Caco-2 (cell line): Measurements from ENCODE around the gene DLGAP3. TPM values are rescaled to one million over a fixed set of nuclear protein-coding genes. Genes with fewer than 3 reads are reported as not detected.
A peak's percentile ranks its signal among the peaks of the same experiment; 100 is the strongest.

Experiments used
- BruUV-seq: library from RNA; stranded (reverse); fragments of 400-500 nt; replicated peaks from 2 replicates; lab custom pipeline; 2021; lab: Mats Ljungman, UMichigan
- CTCF ChIA-PET: fragments of 300-600 bp; sonication (Branson Sonifier 250); formaldehyde crosslinking; loops from one replicate; lab custom pipeline; 2022; ENCODE audit warnings: antibody characterized with exemption; lab: Charles Lee
- POLR2A ChIA-PET: fragments of 300-600 bp; sonication (Branson Sonifier 250); formaldehyde crosslinking; loops from one replicate; lab custom pipeline; 2022; ENCODE audit warnings: antibody characterized with exemption; lab: Charles Lee
- DNase-seq, 2 experiments: peaks; one replicate each; pipeline versions ENCODE4 v3.0.0 to v3.0.0-alpha.2; 2020 to 2022
- H3K27me3 ChIP-seq: replicated peaks from 2 replicates; pipeline ENCODE4 v1.6.0; 2011; ENCODE audit warnings: low read length; ENCODE audit not compliant: control insufficient read depth, insufficient read depth
- H3K36me3 ChIP-seq: 2 replicates; pipeline ENCODE4 v1.5.1; 2011; ENCODE audit warnings: low read length; ENCODE audit not compliant: control insufficient read depth, insufficient read depth
- H3K4me1 ChIP-seq: fragments of 250-450 bp; sonication (Bioruptor Pico); 2 replicates; pipeline ENCODE4 v1.5.1; 2020; ENCODE audit warnings: mild to moderate bottlenecking
- H3K4me3 ChIP-seq: 2 replicates; pipeline ENCODE4 v1.5.1; 2011; ENCODE audit warnings: low read depth, mild to moderate bottlenecking, control low read depth, low read length
- H3K9me3 ChIP-seq: fragments of 250-450 bp; sonication (Bioruptor Pico); 2 replicates; pipeline ENCODE4 v1.5.1; 2020; ENCODE audit warnings: mild to moderate bottlenecking, moderate library complexity
- H3K27ac Mint-ChIP-seq: one replicate; pipeline ENCODE4 v1.8.0; 2022; ENCODE audit warnings: mixed read lengths; ENCODE audit not compliant: unreplicated experiment
- H3K27me3 Mint-ChIP-seq: one replicate; pipeline ENCODE4 v1.8.0; 2022; ENCODE audit warnings: mixed read lengths; ENCODE audit not compliant: insufficient read depth, unreplicated experiment
- H3K36me3 Mint-ChIP-seq: one replicate; pipeline ENCODE4 v1.8.0; 2022; ENCODE audit warnings: mild to moderate bottlenecking, mixed read lengths; ENCODE audit not compliant: insufficient read depth, unreplicated experiment
- H3K4me1 Mint-ChIP-seq: one replicate; pipeline ENCODE4 v1.8.0; 2022; ENCODE audit warnings: low read depth, mixed read lengths; ENCODE audit not compliant: unreplicated experiment
- H3K4me3 Mint-ChIP-seq: one replicate; pipeline ENCODE4 v1.8.0; 2022; ENCODE audit warnings: mild to moderate bottlenecking, moderate library complexity, mixed read lengths; ENCODE audit not compliant: unreplicated experiment
- H3K9me3 Mint-ChIP-seq: one replicate; pipeline ENCODE4 v1.8.0; 2022; ENCODE audit warnings: mixed read lengths; ENCODE audit not compliant: unreplicated experiment
- intact Hi-C: fragments of 100-400 bp; cut with micrococcal nuclease; formaldehyde crosslinking; loops from one replicate; pipeline ENCODE4 v1.10.0; 2022; ENCODE audit not compliant: unreplicated experiment
- total RNA-seq: library from RNA; stranded (reverse); gene quantifications from 2 replicates; pipeline ENCODE4 v1.2.3, GENCODE V29; 2022
- TF ChIP-seq, protein P1 (sequence below), 2 experiments: fragments of 200-600 bp in 1 of 2; IDR thresholded peaks; 1 replicate in 1 of 2; 2 replicates in 1 of 2; pipeline versions ENCODE4 v1.5.1 to v1.8.0; 2011 to 2022; ENCODE audit warnings: antibody characterized with exemption in 1 of 2, control low read depth in 1 of 2, inconsistent platforms in 1 of 2, low read depth in 1 of 2, low read length in 1 of 2, mild to moderate bottlenecking in 1 of 2, moderate library complexity in 1 of 2; ENCODE audit not compliant: insufficient read depth in 1 of 2, severe bottlenecking in 1 of 2, unreplicated experiment in 1 of 2

Gene DLGAP3
- total RNA-seq, 1 experiment from 2014 or later = 0.16 TPM

DNA sequence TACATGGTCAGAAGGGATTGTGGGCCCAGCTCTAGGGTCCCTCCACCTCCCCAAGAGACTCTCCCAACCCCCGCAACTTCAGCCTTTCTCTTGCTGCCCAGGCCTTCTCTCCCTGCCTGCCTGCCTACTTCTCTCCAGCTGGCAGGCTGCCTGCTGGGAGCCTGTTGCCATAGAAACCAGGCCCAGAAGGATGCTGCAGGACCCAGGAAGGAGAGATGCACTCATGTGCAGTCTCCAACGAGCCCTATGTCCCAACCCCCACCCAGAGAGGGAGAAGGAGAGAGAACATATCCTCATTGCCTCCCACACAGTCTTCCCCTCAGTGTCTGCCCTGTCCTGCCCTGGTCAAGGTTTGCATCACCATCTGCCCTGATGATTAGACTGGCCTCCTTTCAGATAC lies 59.1 kb downstream of the DLGAP3 start:
- Mint-ChIP-seq H3K27me3 (peaks cover 26% of the 10 kb centered on the region), H3K9me3 (no peaks in the 10 kb centered on the region), H3K27ac (no peak overlapping the region), H3K4me3 (no peak overlapping the region), H3K4me1 (no peaks in the 10 kb centered on the region), H3K36me3 (no peaks in the 10 kb centered on the region)
- POLR2A ChIA-PET = no interaction called here
- no peak overlapping the region for H3K4me3 ChIP-seq
- H3K4me1 ChIP-seq = no peaks in the 10 kb centered on the region; the same call in 1 of the 2 replicates
- DNase-seq = no peak
- no peaks in the 10 kb centered on the region; the same call in 1 of the 2 replicates for H3K27me3 ChIP-seq
- BruUV-seq = no TSS peak
- intact Hi-C loops = no loop called here
- no peaks in the 10 kb centered on the region for H3K36me3 ChIP-seq
- TF ChIP-seq, protein P1, sequence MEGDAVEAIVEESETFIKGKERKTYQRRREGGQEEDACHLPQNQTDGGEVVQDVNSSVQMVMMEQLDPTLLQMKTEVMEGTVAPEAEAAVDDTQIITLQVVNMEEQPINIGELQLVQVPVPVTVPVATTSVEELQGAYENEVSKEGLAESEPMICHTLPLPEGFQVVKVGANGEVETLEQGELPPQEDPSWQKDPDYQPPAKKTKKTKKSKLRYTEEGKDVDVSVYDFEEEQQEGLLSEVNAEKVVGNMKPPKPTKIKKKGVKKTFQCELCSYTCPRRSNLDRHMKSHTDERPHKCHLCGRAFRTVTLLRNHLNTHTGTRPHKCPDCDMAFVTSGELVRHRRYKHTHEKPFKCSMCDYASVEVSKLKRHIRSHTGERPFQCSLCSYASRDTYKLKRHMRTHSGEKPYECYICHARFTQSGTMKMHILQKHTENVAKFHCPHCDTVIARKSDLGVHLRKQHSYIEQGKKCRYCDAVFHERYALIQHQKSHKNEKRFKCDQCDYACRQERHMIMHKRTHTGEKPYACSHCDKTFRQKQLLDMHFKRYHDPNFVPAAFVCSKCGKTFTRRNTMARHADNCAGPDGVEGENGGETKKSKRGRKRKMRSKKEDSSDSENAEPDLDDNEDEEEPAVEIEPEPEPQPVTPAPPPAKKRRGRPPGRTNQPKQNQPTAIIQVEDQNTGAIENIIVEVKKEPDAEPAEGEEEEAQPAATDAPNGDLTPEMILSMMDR (IDR thresholded peaks at IDR 0.05; ENCODE audit: insufficient read depth in 1 of 2, low read depth in 1 of 2, low read length in 1 of 2, severe bottlenecking in 1 of 2, unreplicated experiment in 1 of 2) = no peak
- CTCF ChIA-PET = interaction anchor here (2.2 kb wide), 1 partner anchor 11 kb away, joined by 7 read pairs; the partner anchor contains the start of gene SMIM12
- no peaks in the 10 kb centered on the region for H3K9me3 ChIP-seq

DNA sequence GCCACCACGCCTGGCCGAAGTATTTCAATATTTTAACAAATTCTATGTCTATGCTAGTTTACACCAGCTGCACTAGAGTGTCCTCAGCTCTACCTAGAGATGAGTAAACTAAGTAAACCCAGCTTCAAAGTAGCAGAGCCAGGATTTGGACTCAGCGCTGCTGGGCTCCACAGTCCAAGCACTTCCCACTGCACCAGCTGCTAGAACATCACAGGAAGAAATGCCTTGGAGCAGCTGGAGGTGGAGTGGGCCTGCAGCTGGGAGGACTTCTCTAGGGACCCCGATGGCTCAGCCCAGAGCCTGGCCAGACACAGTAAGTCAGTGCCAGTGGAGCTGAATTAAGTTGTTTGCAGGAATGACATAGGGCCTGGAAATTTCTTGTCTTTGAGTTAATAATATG lies 59.7 kb downstream of the DLGAP3 start:
- Mint-ChIP-seq H3K27me3 (peaks cover 26% of the 10 kb centered on the region), H3K4me3 (no peak overlapping the region), H3K4me1 (no peaks in the 10 kb centered on the region), H3K36me3 (no peaks in the 10 kb centered on the region), H3K27ac (no peak overlapping the region), H3K9me3 (no peaks in the 10 kb centered on the region)
- Histone ChIP-seq H3K36me3 (no peaks in the 10 kb centered on the region), H3K4me3 (no peak overlapping the region), H3K9me3 (no peaks in the 10 kb centered on the region), H3K27me3 (no peaks in the 10 kb centered on the region; the same call in 1 of the 2 replicates), H3K4me1 (no peaks in the 10 kb centered on the region; the same call in 1 of the 2 replicates)
- TF ChIP-seq, protein P1 (IDR thresholded peaks at IDR 0.05; ENCODE audit: insufficient read depth in 1 of 2, low read depth in 1 of 2, low read length in 1 of 2, severe bottlenecking in 1 of 2, unreplicated experiment in 1 of 2) = no peak
- CTCF ChIA-PET = interaction anchor here (2.2 kb wide), 1 partner anchor 10 kb away, joined by 7 read pairs; the partner anchor contains the start of gene SMIM12
- no peak for DNase-seq
- POLR2A ChIA-PET = no interaction called here
- intact Hi-C loops = no loop called here
- BruUV-seq = no TSS peak

DNA sequence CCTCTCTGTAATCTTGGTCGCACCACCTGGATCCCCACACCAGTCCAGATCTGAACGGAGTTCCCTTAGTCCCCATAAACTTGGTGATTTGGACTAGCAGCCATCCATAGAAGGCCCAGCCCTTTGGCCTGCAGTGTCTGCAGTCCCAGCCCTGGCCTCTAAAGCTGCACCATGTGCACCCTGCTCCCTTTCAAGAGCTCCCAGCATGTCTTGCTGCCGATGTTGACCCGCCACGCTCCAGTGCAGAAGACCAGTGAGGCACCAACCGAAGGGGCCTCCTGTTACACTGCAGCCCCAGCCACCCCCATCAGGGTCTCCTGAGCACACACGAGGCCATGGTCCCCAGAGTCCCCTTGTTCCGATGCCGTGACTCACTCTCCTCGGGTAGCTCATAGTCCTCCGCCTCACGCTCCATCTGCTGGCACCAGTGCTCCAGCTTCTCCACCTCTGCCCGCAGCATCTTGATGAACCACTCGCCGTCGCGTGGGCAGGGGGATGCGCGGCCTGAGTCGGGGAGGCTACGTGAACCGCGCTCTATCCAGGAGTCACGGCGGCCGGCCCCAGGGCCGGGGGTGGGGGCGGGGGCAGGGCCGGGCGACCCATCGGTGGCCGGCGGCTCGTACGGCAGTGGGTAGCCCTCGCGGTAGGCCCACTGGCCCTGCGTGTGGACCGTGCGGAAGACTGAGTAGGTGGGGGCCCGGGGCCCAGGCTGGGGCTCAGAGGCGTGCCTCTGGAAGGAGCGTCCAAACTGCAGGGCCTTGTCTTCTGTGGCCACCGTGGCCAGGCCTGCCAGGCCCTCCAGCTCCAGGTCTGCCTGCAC lies 61.0 kb downstream of the DLGAP3 start:
- no peak overlapping the region for H3K27ac Mint-ChIP-seq
- H3K4me1 Mint-ChIP-seq = no peaks in the 10 kb centered on the region
- H3K4me1 ChIP-seq = no peaks in the 10 kb centered on the region; the same call in 1 of the 2 replicates
- no peak overlapping the region for H3K4me3 ChIP-seq
- CTCF ChIA-PET = interaction anchor here (0.6 to 2.2 kb wide), 2 partner anchors 9 to 116 kb away, joined by 4 to 7 read pairs; partner anchors contain the start of gene SMIM12
- no peaks in the 10 kb centered on the region for H3K9me3 ChIP-seq
- H3K9me3 Mint-ChIP-seq = no peaks in the 10 kb centered on the region
- POLR2A ChIA-PET = no interaction called here
- BruUV-seq = no TSS peak
- H3K36me3 ChIP-seq = no peaks in the 10 kb centered on the region
- no peaks in the 10 kb centered on the region; the same call in 1 of the 2 replicates for H3K27me3 ChIP-seq
- TF ChIP-seq, protein P1 (IDR thresholded peaks at IDR 0.05; ENCODE audit: insufficient read depth in 1 of 2, low read depth in 1 of 2, low read length in 1 of 2, severe bottlenecking in 1 of 2, unreplicated experiment in 1 of 2) = no peak
- no peaks in the 10 kb centered on the region for H3K36me3 Mint-ChIP-seq
- H3K4me3 Mint-ChIP-seq = peak overlapping the region; percentile 42
- H3K27me3 Mint-ChIP-seq = peaks cover 26% of the 10 kb centered on the region
- intact Hi-C loops = no loop called here
- no peak for DNase-seq
